Measurements from ENCODE around the gene GPR132.

DNA sequence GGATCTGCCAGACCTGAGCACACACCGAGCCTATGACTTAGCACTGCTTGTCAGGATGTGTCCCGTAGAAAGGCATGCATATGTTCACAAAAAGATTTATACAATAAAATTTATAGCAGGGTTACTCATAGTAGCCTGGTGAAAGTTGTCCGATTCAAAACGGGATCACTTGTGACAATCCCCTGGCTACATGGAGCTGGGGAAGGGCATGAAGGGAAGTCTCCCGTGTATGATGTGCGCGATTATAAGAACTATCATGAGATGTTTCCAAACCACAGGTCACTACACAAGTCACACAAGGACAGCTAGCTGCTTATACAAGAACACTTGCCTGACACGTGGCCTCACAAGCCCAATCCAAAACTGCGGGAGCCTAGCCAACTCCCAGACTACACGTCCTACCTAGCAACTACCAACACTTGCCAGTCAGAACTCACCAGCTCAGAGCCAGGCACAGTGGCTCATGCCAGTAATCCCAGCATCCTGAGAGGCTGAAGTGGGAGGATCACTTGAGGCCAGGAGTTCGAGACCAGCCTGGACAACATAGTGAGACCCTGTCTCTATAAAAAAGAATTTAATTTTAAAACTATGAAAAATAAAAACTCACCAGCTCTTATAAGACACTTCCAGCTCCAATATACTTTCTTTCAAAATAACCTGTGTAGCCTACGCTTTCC is 36.8 kb downstream of the GPR132 start:
- TF ChIP-seq, protein P1, sequence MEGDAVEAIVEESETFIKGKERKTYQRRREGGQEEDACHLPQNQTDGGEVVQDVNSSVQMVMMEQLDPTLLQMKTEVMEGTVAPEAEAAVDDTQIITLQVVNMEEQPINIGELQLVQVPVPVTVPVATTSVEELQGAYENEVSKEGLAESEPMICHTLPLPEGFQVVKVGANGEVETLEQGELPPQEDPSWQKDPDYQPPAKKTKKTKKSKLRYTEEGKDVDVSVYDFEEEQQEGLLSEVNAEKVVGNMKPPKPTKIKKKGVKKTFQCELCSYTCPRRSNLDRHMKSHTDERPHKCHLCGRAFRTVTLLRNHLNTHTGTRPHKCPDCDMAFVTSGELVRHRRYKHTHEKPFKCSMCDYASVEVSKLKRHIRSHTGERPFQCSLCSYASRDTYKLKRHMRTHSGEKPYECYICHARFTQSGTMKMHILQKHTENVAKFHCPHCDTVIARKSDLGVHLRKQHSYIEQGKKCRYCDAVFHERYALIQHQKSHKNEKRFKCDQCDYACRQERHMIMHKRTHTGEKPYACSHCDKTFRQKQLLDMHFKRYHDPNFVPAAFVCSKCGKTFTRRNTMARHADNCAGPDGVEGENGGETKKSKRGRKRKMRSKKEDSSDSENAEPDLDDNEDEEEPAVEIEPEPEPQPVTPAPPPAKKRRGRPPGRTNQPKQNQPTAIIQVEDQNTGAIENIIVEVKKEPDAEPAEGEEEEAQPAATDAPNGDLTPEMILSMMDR (IDR thresholded peaks at IDR 0.05): no peak
- TF ChIP-seq EP300 (IDR thresholded peaks at IDR 0.05; ENCODE audit: low read depth) (no peak), POLR2AphosphoS5 (IDR thresholded peaks at IDR 0.05) (no peak)
